ENCODE measurements around the gene CFAP70. TPM values are rescaled to one million over a fixed set of nuclear protein-coding genes. Genes with fewer than 3 reads are reported as not detected.

The CFAP70 gene
- total and polyA plus RNA-seq, 2 of the 8 experiments (the other 6 are each of a cell fraction or from before 2014, with no cell fraction given) = 0.21 to 0.30 TPM

DNA sequence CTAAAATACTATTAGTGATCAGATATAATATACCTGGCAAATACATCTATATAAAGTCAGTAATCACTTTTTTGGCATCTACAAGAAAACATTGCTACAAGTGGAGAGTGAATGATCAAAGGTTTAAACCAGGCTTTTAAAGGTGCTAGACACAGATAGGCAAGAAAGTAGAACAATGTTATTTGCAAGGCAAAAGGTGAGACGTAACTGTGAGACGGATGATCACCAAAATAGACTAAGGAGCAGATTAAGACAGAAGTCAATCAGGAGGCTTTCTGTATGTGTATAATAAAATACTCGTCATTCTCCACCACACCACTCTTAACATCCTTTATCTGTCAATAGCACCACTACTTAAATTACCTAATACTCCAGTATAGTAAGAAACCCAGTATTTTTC is 46.9 kb upstream of the CFAP70 start:
- DNase-seq (ENCODE audit: low read depth in 1 of 2, low spot score in 2 of 2) = no peak
- Histone ChIP-seq H3K27me3 (replicated peaks in 1 of 4; ENCODE audit: control insufficient read depth in 3 of 4, extremely low read depth in 1 of 4, insufficient read depth in 3 of 4, low read length in 3 of 4) (no peaks in the 10 kb centered on the region), H3K4me2 (ENCODE audit: insufficient read depth in 1 of 2, low read depth in 2 of 2, low read length in 2 of 2) (no peak overlapping the region), H3K9ac (replicated peaks in 1 of 4; ENCODE audit: extremely low read depth in 1 of 4, low read depth in 3 of 4, low read length in 3 of 4) (no peak overlapping the region), H4K91ac (replicated peaks; ENCODE audit: insufficient read length, low read length) (no peak overlapping the region), H3K4me3 (ENCODE audit: extremely low read depth in 1 of 4, insufficient read depth in 2 of 4, low read depth in 3 of 4, low read length in 4 of 4) (no peak overlapping the region), H2BK12ac (ENCODE audit: low read depth, low read length) (no peak overlapping the region), H3K4me1 (replicated peaks in 1 of 4; ENCODE audit: control insufficient read depth in 3 of 4, insufficient read depth in 4 of 4, low read length in 3 of 4) (no peaks in the 10 kb centered on the region), H3K18ac (ENCODE audit: extremely low read depth, low read length) (no peak overlapping the region), H3K79me1 (ENCODE audit: low read depth, low read length) (peaks cover 4% of the 10 kb centered on the region), H2BK20ac (ENCODE audit: low read length) (no peak overlapping the region), H3K36me3 (ENCODE audit: control insufficient read depth in 2 of 4, insufficient read depth in 4 of 4, low read length in 3 of 4) (no peaks in the 10 kb centered on the region), H4K8ac (ENCODE audit: extremely low read depth, insufficient read depth, low read length) (no peak overlapping the region), H3K79me2 (ENCODE audit: control insufficient read depth in 1 of 2, insufficient read depth in 2 of 2, low read length in 2 of 2) (peaks cover 3 to 68% of the 10 kb centered on the region in 2 experiments; a peak in 3 of 4 replicates), H3K23me2 (ENCODE audit: low read depth, low read length) (no peaks in the 10 kb centered on the region), H3K27ac (ENCODE audit: low read depth, low read length) (no peak overlapping the region), H2BK120ac (replicated peaks; ENCODE audit: low read depth, low read length) (no peak overlapping the region), H2BK5ac (ENCODE audit: low read depth, low read length) (no peak overlapping the region), H4K5ac (ENCODE audit: insufficient read length, low read depth, low read length) (no peak overlapping the region), H3K4ac (replicated peaks; ENCODE audit: insufficient read length, low read depth, low read length) (no peak overlapping the region), H2AK5ac (ENCODE audit: low read depth, low read length) (no peak overlapping the region), H3K56ac (replicated peaks; ENCODE audit: insufficient read length, low read depth, low read length) (no peak overlapping the region), H3K23ac (ENCODE audit: insufficient read length) (no peak overlapping the region), H2AFZ (ENCODE audit: low read length) (no peak overlapping the region), H2BK15ac (ENCODE audit: low read length) (no peak overlapping the region), H3K9me3 (ENCODE audit: insufficient read depth in 2 of 2, low read depth in 1 of 2, low read length in 1 of 2) (no peaks in the 10 kb centered on the region), H4K20me1 (replicated peaks in 1 of 2; ENCODE audit: control insufficient read depth in 1 of 2, insufficient read depth in 2 of 2, low read length in 2 of 2) (peaks cover 0 to 7% of the 10 kb centered on the region in 2 experiments), H3K14ac (ENCODE audit: insufficient read length) (no peak overlapping the region)
- POLR2A ChIA-PET (ENCODE audit: partially characterized antibody) = no interaction called here
- TF ChIP-seq BACH1 (IDR thresholded peaks at IDR 0.05; ENCODE audit: low read length) (no peak), TCF12 (IDR thresholded peaks at IDR 0.05; ENCODE audit: low read depth, low read length) (no peak), SP4 (IDR thresholded peaks at IDR 0.05; ENCODE audit: low read length) (no peak), TAF7 (optimal IDR thresholded peaks at IDR 0.05; ENCODE audit: borderline replicate concordance, low read depth, low read length) (no peak), CTCF (IDR thresholded peaks at IDR 0.05; ENCODE audit: control extremely low read depth in 1 of 3, insufficient read depth in 1 of 3, low read depth in 1 of 3, low read length in 3 of 3) (no peak), SIX5 (IDR thresholded peaks at IDR 0.05; ENCODE audit: low read depth, low read length) (no peak), SAP30 (IDR thresholded peaks at IDR 0.05; ENCODE audit: insufficient read depth, insufficient replicate concordance, low read length) (no peak), CREB1 (IDR thresholded peaks at IDR 0.05) (no peak)
- CTCF ChIA-PET (ENCODE audit: partially characterized antibody) = no interaction called here
- 92% methylated on average over 3 of the region's 3 CpGs; no CpG with 5 or more reads in 1 of the 2 experiments for WGBS, 2 experiments (ENCODE audit: extremely low coverage in 1 of 2, insufficient coverage in 1 of 2, insufficient read length in 1 of 2, insufficient replicate concordance in 2 of 2, low coverage in 1 of 2, low lambda C conversion rate in 2 of 2, missing lambda C conversion rate in 1 of 2)
- FAIRE-seq = no peak
